Glutamatergic neuron (in vitro differentiated cells): ENCODE results near the gene ATM. TPM values are rescaled to one million over a fixed set of nuclear protein-coding genes. Genes with fewer than 3 reads are reported as not detected.
"Not testable (repeated sequence)": the region's sequence is repeated elsewhere in the genome, so short reads cannot be mapped to it uniquely, and the experiment has no call there.

Experiments used
- DNase-seq: peaks from one replicate; pipeline ENCODE4 v3.0.0; 2022
- H3K27ac Mint-ChIP-seq: one replicate; pipeline ENCODE4 v1.8.0; 2020; ENCODE audit warnings: mild to moderate bottlenecking, mixed read lengths, inconsistent platforms; ENCODE audit not compliant: unreplicated experiment
- H3K27me3 Mint-ChIP-seq: one replicate; pipeline ENCODE4 v1.8.0; 2020; ENCODE audit warnings: mild to moderate bottlenecking, moderate library complexity, mixed read lengths, inconsistent platforms; ENCODE audit not compliant: unreplicated experiment
- H3K36me3 Mint-ChIP-seq: one replicate; pipeline ENCODE4 v1.8.0; 2020; ENCODE audit warnings: mild to moderate bottlenecking, mixed read lengths, inconsistent platforms; ENCODE audit not compliant: unreplicated experiment
- H3K4me1 Mint-ChIP-seq: one replicate; pipeline ENCODE4 v1.8.0; 2020; ENCODE audit warnings: mild to moderate bottlenecking, low read depth, mixed read lengths, inconsistent platforms; ENCODE audit not compliant: unreplicated experiment
- H3K4me3 Mint-ChIP-seq: one replicate; pipeline ENCODE4 v1.8.0; 2020; ENCODE audit warnings: mild to moderate bottlenecking, mixed read lengths, inconsistent platforms; ENCODE audit not compliant: unreplicated experiment
- H3K9me3 Mint-ChIP-seq: one replicate; pipeline ENCODE4 v1.8.0; 2020; ENCODE audit warnings: mild to moderate bottlenecking, moderate library complexity, mixed read lengths, inconsistent platforms; ENCODE audit not compliant: unreplicated experiment
- total RNA-seq: library from RNA; stranded (reverse); fragmentation: NEBNext Ultra II Directional; extraction: Animal tissue kit (Norgen Biotek cat#: 25700); gene quantifications from one replicate; pipeline ENCODE4 v1.2.1, GENCODE V29; 2021; ENCODE audit not compliant: unreplicated experiment
- TF ChIP-seq, protein P1 (sequence below): fragments of 200-600 bp; sonication (generic); IDR thresholded peaks from one replicate; pipeline ENCODE4 v1.5.0; 2021; ENCODE audit not compliant: partially characterized antibody, unreplicated experiment

Gene ATM
- total RNA-seq, 1 donor from 2014 or later, result 139 TPM

DNA sequence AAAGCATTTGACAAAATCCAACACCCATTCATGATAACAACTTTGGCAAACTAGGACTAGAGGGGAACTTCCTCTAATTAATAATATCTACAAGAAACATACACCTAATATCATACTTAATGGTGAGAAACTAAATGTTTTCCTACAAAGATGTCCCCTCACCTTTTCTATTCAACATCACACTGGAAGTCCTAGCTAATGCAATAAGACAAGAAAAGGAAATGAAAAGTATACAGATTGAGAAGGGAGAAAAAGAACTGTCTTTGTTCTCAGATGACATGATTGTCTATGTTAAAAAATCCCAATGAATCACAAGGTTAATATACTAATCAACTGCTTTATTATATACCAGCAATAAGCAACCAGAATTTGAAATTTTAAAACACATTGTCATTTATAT is 192.1 kb downstream of the ATM start:
- Mint-ChIP-seq H3K36me3 (no peaks in the 10 kb centered on the region), H3K9me3 (no peaks in the 10 kb centered on the region), H3K27ac (no peak overlapping the region), H3K27me3 (peaks cover 1% of the 10 kb centered on the region), H3K4me1 (no peaks in the 10 kb centered on the region), H3K4me3 (no peak overlapping the region)
- TF ChIP-seq, protein P1, sequence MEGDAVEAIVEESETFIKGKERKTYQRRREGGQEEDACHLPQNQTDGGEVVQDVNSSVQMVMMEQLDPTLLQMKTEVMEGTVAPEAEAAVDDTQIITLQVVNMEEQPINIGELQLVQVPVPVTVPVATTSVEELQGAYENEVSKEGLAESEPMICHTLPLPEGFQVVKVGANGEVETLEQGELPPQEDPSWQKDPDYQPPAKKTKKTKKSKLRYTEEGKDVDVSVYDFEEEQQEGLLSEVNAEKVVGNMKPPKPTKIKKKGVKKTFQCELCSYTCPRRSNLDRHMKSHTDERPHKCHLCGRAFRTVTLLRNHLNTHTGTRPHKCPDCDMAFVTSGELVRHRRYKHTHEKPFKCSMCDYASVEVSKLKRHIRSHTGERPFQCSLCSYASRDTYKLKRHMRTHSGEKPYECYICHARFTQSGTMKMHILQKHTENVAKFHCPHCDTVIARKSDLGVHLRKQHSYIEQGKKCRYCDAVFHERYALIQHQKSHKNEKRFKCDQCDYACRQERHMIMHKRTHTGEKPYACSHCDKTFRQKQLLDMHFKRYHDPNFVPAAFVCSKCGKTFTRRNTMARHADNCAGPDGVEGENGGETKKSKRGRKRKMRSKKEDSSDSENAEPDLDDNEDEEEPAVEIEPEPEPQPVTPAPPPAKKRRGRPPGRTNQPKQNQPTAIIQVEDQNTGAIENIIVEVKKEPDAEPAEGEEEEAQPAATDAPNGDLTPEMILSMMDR, result no peak
- DNase-seq, result no peak

DNA sequence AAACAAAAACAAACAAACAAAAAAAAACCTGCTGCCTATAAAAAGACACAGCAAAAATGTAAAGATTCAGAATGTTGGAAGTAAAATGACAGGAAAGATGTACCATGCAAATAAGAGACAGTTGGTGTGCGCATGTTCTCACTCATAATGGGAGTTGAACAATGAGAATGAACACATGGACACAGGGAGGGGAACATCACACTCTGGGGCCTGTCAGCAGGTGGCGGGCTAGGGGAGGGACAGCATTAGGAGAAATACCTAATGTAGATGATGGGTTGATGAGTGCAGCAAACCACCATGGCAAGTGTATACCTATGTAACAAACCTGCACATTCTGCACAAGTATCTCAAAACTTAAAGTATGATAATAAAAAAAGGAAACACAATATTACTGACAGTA is 194.7 kb downstream of the ATM start:
- H3K4me1 Mint-ChIP-seq, H3K9me3 Mint-ChIP-seq, H3K27ac Mint-ChIP-seq, H3K27me3 Mint-ChIP-seq, H3K4me3 Mint-ChIP-seq, H3K36me3 Mint-ChIP-seq: not testable (repeated sequence)
- peak; percentile 43 for DNase-seq

Other genes with a start within 250 kb of the ATM start
- 40.5 TPM for gene CUL5, start 214.2 kb upstream of the ATM start, total RNA-seq
- gene ACAT1, start 101.5 kb upstream of the ATM start, total RNA-seq, result 39.4 TPM
- gene NPAT, start 429 bp upstream of the ATM start, total RNA-seq, result 16.3 TPM
- gene C11orf65, start 244.5 kb downstream of the ATM start, total RNA-seq, result 0.54 TPM